IMR-90 (cell line): Measurements from ENCODE around the gene TLX1. TPM values are rescaled to one million over a fixed set of nuclear protein-coding genes. Genes with fewer than 3 reads are reported as not detected.

ENCODE experiments used
- ATAC-seq: fragments of 200-7000 bp; cut with Tn5 transposase; 2 replicates; pipeline ENCODE4 v1.9.1; 2020; ENCODE audit warnings: low read depth, mild to moderate bottlenecking, moderate library complexity
- BruUV-seq: library from RNA; stranded (reverse); fragments of 400-500 nt; replicated peaks from 2 replicates; lab custom pipeline; 2021; lab: Mats Ljungman, UMichigan
- CTCF ChIA-PET: fragments of 300-600 bp; formaldehyde crosslinking; extraction: SDS; loops from one replicate; lab custom pipeline; 2021; ENCODE audit warnings: antibody characterized with exemption; lab: Yijun Ruan, JAX
- POLR2A ChIA-PET: fragments of 300-600 bp; sonication (Branson Sonifier 250); formaldehyde crosslinking; loops from one replicate; lab custom pipeline; 2022; ENCODE audit warnings: antibody characterized with exemption; ENCODE audit not compliant: unreplicated experiment; lab: Charles Lee
- DNase-seq: peaks from one replicate; pipeline ENCODE4 v3.0.0; 2013
- H2AFZ ChIP-seq: replicated peaks from 2 replicates; pipeline ENCODE3; 2013; ENCODE audit warnings: low read length, mild to moderate bottlenecking; ENCODE audit not compliant: poor library complexity
- H2AK5ac ChIP-seq: 2 replicates; pipeline ENCODE4 v1.6.1; 2013; ENCODE audit warnings: low read depth, low read length, inconsistent platforms
- H2AK9ac ChIP-seq: replicated peaks from 2 replicates; pipeline ENCODE3; 2013; ENCODE audit warnings: mild to moderate bottlenecking, low read depth, low read length, moderate library complexity; ENCODE audit not compliant: poor library complexity
- H2BK120ac ChIP-seq: 2 replicates; pipeline ENCODE4 v1.6.1; 2013; ENCODE audit warnings: low read depth, low read length, inconsistent platforms
- H2BK15ac ChIP-seq: 3 replicates; pipeline ENCODE4 v1.6.1; 2013; ENCODE audit warnings: low read depth, low read length, inconsistent platforms
- H2BK20ac ChIP-seq: 2 replicates; pipeline ENCODE4 v1.6.1; 2013; ENCODE audit warnings: low read depth, mild to moderate bottlenecking, inconsistent platforms, low read length, moderate library complexity
- H2BK5ac ChIP-seq: 2 replicates; pipeline ENCODE4 v1.6.1; 2013; ENCODE audit warnings: mild to moderate bottlenecking, low read depth, low read length, inconsistent platforms; ENCODE audit not compliant: poor library complexity, severe bottlenecking
- H3K14ac ChIP-seq: replicated peaks from 2 replicates; pipeline ENCODE4 v1.6.1; 2013; ENCODE audit warnings: low read depth, low read length, inconsistent platforms
- H3K18ac ChIP-seq: 2 replicates; pipeline ENCODE4 v1.6.1; 2013; ENCODE audit warnings: low read depth, low read length, control low read depth
- H3K23ac ChIP-seq: 2 replicates; pipeline ENCODE4 v1.6.1; 2013; ENCODE audit warnings: low read depth, low read length, inconsistent platforms
- H3K27ac ChIP-seq: 2 replicates; pipeline ENCODE4 v1.5.1; 2013; ENCODE audit warnings: mild to moderate bottlenecking, control low read depth, low read length; ENCODE audit not compliant: insufficient read depth
- H3K27me3 ChIP-seq: 2 replicates; pipeline ENCODE4 v1.6.1; 2013; ENCODE audit warnings: low read length; ENCODE audit not compliant: control insufficient read depth, insufficient read depth
- H3K36me3 ChIP-seq: 2 replicates; pipeline ENCODE4 v1.6.1; 2013; ENCODE audit warnings: low read length, mixed read lengths; ENCODE audit not compliant: control insufficient read depth, insufficient read depth
- H3K4ac ChIP-seq: 2 replicates; pipeline ENCODE4 v1.6.1; 2013; ENCODE audit warnings: low read depth, low read length, inconsistent platforms
- H3K4me1 ChIP-seq: 2 replicates; pipeline ENCODE4 v1.6.1; 2013; ENCODE audit warnings: low read length, mixed read lengths; ENCODE audit not compliant: control insufficient read depth, insufficient read depth
- H3K4me2 ChIP-seq: 2 replicates; pipeline ENCODE4 v1.6.1; 2013; ENCODE audit warnings: low read depth, mild to moderate bottlenecking, control low read depth, low read length, moderate library complexity
- H3K4me3 ChIP-seq: 2 replicates; pipeline ENCODE4 v1.5.1; 2013; ENCODE audit warnings: low read depth, mild to moderate bottlenecking, control low read depth, low read length, moderate library complexity; ENCODE audit not compliant: insufficient read depth
- H3K56ac ChIP-seq: 2 replicates; pipeline ENCODE4 v1.6.1; 2013; ENCODE audit warnings: low read length, inconsistent platforms; ENCODE audit not compliant: insufficient read depth; ENCODE audit errors: extremely low read depth
- H3K79me1 ChIP-seq, 2 experiments: 2 replicates each; pipeline ENCODE4 v1.6.1; 2013; ENCODE audit warnings: low read length in 2 of 2, inconsistent platforms in 1 of 2, low read depth in 1 of 2
- H3K9ac ChIP-seq: 2 replicates; pipeline ENCODE4 v1.6.1; 2013; ENCODE audit warnings: low read depth, low read length, control low read depth
- H3K9me1 ChIP-seq: 2 replicates; pipeline ENCODE4 v1.6.1; 2013; ENCODE audit warnings: low read length, inconsistent platforms; ENCODE audit not compliant: insufficient read depth
- H3K9me3 ChIP-seq: 2 replicates; pipeline ENCODE4 v1.6.1; 2013; ENCODE audit warnings: low read length; ENCODE audit not compliant: control insufficient read depth, insufficient read depth
- H4K20me1 ChIP-seq: 2 replicates; pipeline ENCODE4 v1.6.1; 2013; ENCODE audit warnings: low read length, inconsistent platforms; ENCODE audit not compliant: insufficient read depth
- H4K5ac ChIP-seq: 2 replicates; pipeline ENCODE4 v1.6.1; 2013; ENCODE audit warnings: mild to moderate bottlenecking, low read depth, low read length, control low read depth
- H4K8ac ChIP-seq, 2 experiments: 2 replicates each; pipeline ENCODE4 v1.6.1; 2013; ENCODE audit warnings: low read depth in 2 of 2, low read length in 2 of 2, control low read depth in 1 of 2, inconsistent platforms in 1 of 2
- H4K91ac ChIP-seq: 2 replicates; pipeline ENCODE4 v1.6.1; 2013; ENCODE audit warnings: low read depth, low read length, inconsistent platforms; ENCODE audit not compliant: insufficient read depth
- BHLHE40 ChIP-seq: fragments of 150-350 bp; IDR thresholded peaks from 2 replicates; pipeline ENCODE4 v1.6.1; 2016; ENCODE audit warnings: mild to moderate bottlenecking, low read depth, low read length
- CEBPB ChIP-seq: IDR thresholded peaks from 2 replicates; pipeline ENCODE4 v1.6.1; 2012; ENCODE audit warnings: low read depth, low read length, improper control_type of control experiment
- CHD1 ChIP-seq: IDR thresholded peaks from 2 replicates; pipeline ENCODE4 v1.6.1; 2012; ENCODE audit warnings: low read depth, low read length, improper control_type of control experiment
- CTCF ChIP-seq: conservative IDR thresholded peaks from 2 replicates; pipeline ENCODE4 v1.5.1; 2012; ENCODE audit warnings: mild to moderate bottlenecking, low read depth, low read length, improper control_type of control experiment
- ELK1 ChIP-seq: fragments of 150-350 bp; IDR thresholded peaks from 2 replicates; pipeline ENCODE4 v1.6.1; 2016; ENCODE audit warnings: low read depth, mild to moderate bottlenecking, low read length, moderate library complexity, borderline replicate concordance
- FOS ChIP-seq: fragments of 150-350 bp; IDR thresholded peaks from 2 replicates; pipeline ENCODE4 v1.6.1; 2016; ENCODE audit warnings: low read depth, low read length
- MAFK ChIP-seq: IDR thresholded peaks from 2 replicates; pipeline ENCODE4 v1.6.1; 2012; ENCODE audit warnings: low read depth, low read length, improper control_type of control experiment
- MAZ ChIP-seq: IDR thresholded peaks from 2 replicates; pipeline ENCODE4 v1.6.1; 2012; ENCODE audit warnings: low read depth, mild to moderate bottlenecking, low read length, improper control_type of control experiment, moderate library complexity, borderline replicate concordance
- MXI1 ChIP-seq: IDR thresholded peaks from 2 replicates; pipeline ENCODE4 v1.6.1; 2012; ENCODE audit warnings: low read depth, mild to moderate bottlenecking, low read length, moderate library complexity, borderline replicate concordance
- NFE2L2 ChIP-seq: fragments of 150-350 bp; IDR thresholded peaks from 2 replicates; pipeline ENCODE4 v1.6.1; 2016; ENCODE audit warnings: low read depth, mild to moderate bottlenecking, low read length
- POLR2A ChIP-seq: IDR thresholded peaks from 2 replicates; pipeline ENCODE4 v1.6.1; 2012; ENCODE audit warnings: mild to moderate bottlenecking, low read depth, low read length
- RAD21 ChIP-seq: IDR thresholded peaks from 2 replicates; pipeline ENCODE4 v1.6.1; 2012; ENCODE audit warnings: low read length, improper control_type of control experiment
- RCOR1 ChIP-seq: IDR thresholded peaks from 2 replicates; pipeline ENCODE4 v1.6.1; 2012; ENCODE audit warnings: mild to moderate bottlenecking, low read length, improper control_type of control experiment; ENCODE audit not compliant: insufficient replicate concordance
- RFX5 ChIP-seq: IDR thresholded peaks from 2 replicates; pipeline ENCODE4 v1.8.0; 2012; ENCODE audit warnings: low read depth, mild to moderate bottlenecking, low read length, moderate library complexity
- SMC3 ChIP-seq: fragments of 150-350 bp; IDR thresholded peaks from 2 replicates; pipeline ENCODE4 v1.6.1; 2016; ENCODE audit warnings: low read depth, mild to moderate bottlenecking, antibody characterized with exemption, low read length, moderate library complexity
- USF2 ChIP-seq: fragments of 150-350 bp; IDR thresholded peaks from 2 replicates; pipeline ENCODE4 v1.6.1; 2017; ENCODE audit warnings: mild to moderate bottlenecking, antibody characterized with exemption, low read length, low read depth
- whole genome bisulfite sequencing, 2 experiments: methylation state at CpG; one replicate each; pipeline versions ENCODE4 v1.1.5 to v1.1.7; 2013; ENCODE audit warnings: missing lambda C conversion rate in 2 of 2; ENCODE audit not compliant: insufficient read length in 1 of 2; ENCODE audit errors: extremely low coverage in 2 of 2; 5-methylcytosine and 5-hydroxymethylcytosine counted together
- dilution Hi-C: fragments of 300-500 bp; cut with HindIII; formaldehyde crosslinking; loops from one replicate; pipeline ENCODE4 v1.14.3; 2018; ENCODE audit warnings: low sequenced_read_pairs; ENCODE audit not compliant: unreplicated experiment
- in situ Hi-C: fragments of 300-500 bp; cut with MboI; formaldehyde crosslinking; loops from 3 replicates; pipeline ENCODE4 v1.14.3; 2019; ENCODE audit warnings: low sequenced_read_pairs, inconsistent platforms, mixed read lengths
- intact Hi-C: fragments of 100-400 bp; cut with micrococcal nuclease; formaldehyde crosslinking; loops from 2 replicates; pipeline ENCODE4 v1.10.0; 2022
- polyA plus RNA-seq, 3 experiments: library from polyadenylated mRNA; depleted of rRNA; stranded (reverse); fragments of >200 nt; gene quantifications; 2 replicates each; pipeline ENCODE4 v1.2.3, GENCODE V29; 2012; ENCODE audit warnings: low replicate concordance in 1 of 3
- total RNA-seq: library from RNA; depleted of rRNA; stranded (reverse); fragments of >200 nt; gene quantifications from 2 replicates; pipeline ENCODE4 v1.2.3, GENCODE V29; 2012

Gene TLX1
- total and polyA plus RNA-seq, 2 of the 4 experiments (the other 2 are of a cell fraction): not detected

GRCh38 chr10:101145750-101146391 is 14.8 kb downstream of the TLX1 start:
- no peak overlapping the region for H3K14ac ChIP-seq
- H2AK5ac ChIP-seq: no peak overlapping the region
- no peak overlapping the region for H3K27ac ChIP-seq
- H3K36me3 ChIP-seq: no peaks in the 10 kb centered on the region
- no peaks in the 10 kb centered on the region for H3K9me1 ChIP-seq
- WGBS, 2 experiments: 2% methylated on average over 13 of the region's 40 CpGs; no CpG with 5 or more reads in 1 of the 2 experiments
- dilution Hi-C loops (no loop called here), intact Hi-C loops (no loop called here), in situ Hi-C loops (no loop called here)
- H3K4me3 ChIP-seq: no peak overlapping the region
- H2BK20ac ChIP-seq: no peak overlapping the region
- H3K9me3 ChIP-seq: peaks cover 6% of the 10 kb centered on the region
- H3K23ac ChIP-seq: no peak overlapping the region
- H3K4ac ChIP-seq: no peak overlapping the region
- H3K9ac ChIP-seq: no peak overlapping the region
- no peak overlapping the region for H2AFZ ChIP-seq
- H4K20me1 ChIP-seq: 0 out of 2 replicates have a peak, but pooled peaks cover 3% of the 10 kb centered on the region
- ATAC-seq (no peak), DNase-seq (no peak)
- POLR2A ChIA-PET: no interaction called here
- CTCF ChIA-PET: no interaction called here
- H3K56ac ChIP-seq: no peak overlapping the region
- no peak overlapping the region for H3K4me2 ChIP-seq
- H4K8ac ChIP-seq: no peak overlapping the region
- no TSS peak for BruUV-seq
- no peak overlapping the region for H2AK9ac ChIP-seq
- peaks cover 87% of the 10 kb centered on the region for H3K27me3 ChIP-seq
- no peaks in the 10 kb centered on the region for H3K79me1 ChIP-seq
- H2BK120ac ChIP-seq: no peak overlapping the region
- H2BK15ac ChIP-seq: no peak overlapping the region
- TF ChIP-seq CEBPB (no peak), USF2 (no peak), RCOR1 (no peak), NFE2L2 (no peak), BHLHE40 (no peak), CTCF (no peak), MXI1 (no peak), MAFK (no peak), SMC3 (no peak), RAD21 (no peak), CHD1 (no peak), POLR2A (no peak), RFX5 (no peak), MAZ (no peak), FOS (no peak), ELK1 (no peak)
- no peak overlapping the region for H2BK5ac ChIP-seq
- H4K5ac ChIP-seq: no peak overlapping the region
- no peak overlapping the region for H4K91ac ChIP-seq
- H3K4me1 ChIP-seq: no peaks in the 10 kb centered on the region
- H3K18ac ChIP-seq: no peak overlapping the region
